MM.1S (cell line): Measurements from ENCODE around the gene RHOT2.

Experiments used
- DNase-seq: peaks from one replicate; pipeline ENCODE4 v3.0.0-alpha.2; 2015
- H2AFZ ChIP-seq: fragments of 300-600 bp; sonication (generic); 2 replicates; pipeline ENCODE4 v1.6.0; 2016; ENCODE audit warnings: antibody characterized with exemption, low read length
- H3F3A ChIP-seq: fragments of 300-600 bp; sonication (generic); 2 replicates; pipeline ENCODE4 v1.6.1; 2016; ENCODE audit warnings: mild to moderate bottlenecking, antibody characterized with exemption, low read length, moderate library complexity, mixed read lengths; ENCODE audit not compliant: insufficient read depth
- H3K27ac ChIP-seq: fragments of 300-600 bp; sonication (generic); 2 replicates; pipeline ENCODE4 v1.5.1; 2016; ENCODE audit warnings: mild to moderate bottlenecking, low read length
- H3K27me3 ChIP-seq: fragments of 300-600 bp; sonication (generic); replicated peaks from 2 replicates; pipeline ENCODE4 v1.6.0; 2016; ENCODE audit warnings: low read length; ENCODE audit not compliant: insufficient read depth
- H3K36me3 ChIP-seq: fragments of 300-600 bp; sonication (generic); replicated peaks from 2 replicates; pipeline ENCODE4 v1.6.1; 2016; ENCODE audit warnings: mild to moderate bottlenecking, low read length, mixed read lengths; ENCODE audit not compliant: insufficient read depth
- H3K4me1 ChIP-seq: fragments of 300-600 bp; sonication (generic); 2 replicates; pipeline ENCODE4 v1.6.1; 2016; ENCODE audit warnings: low read length, mixed read lengths
- H3K4me2 ChIP-seq: fragments of 300-600 bp; sonication (generic); 2 replicates; pipeline ENCODE4 v1.6.0; 2016; ENCODE audit warnings: low read depth, low read length
- H3K4me3 ChIP-seq: fragments of 300-600 bp; sonication (generic); 2 replicates; pipeline ENCODE4 v1.5.1; 2016; ENCODE audit warnings: low read length, mixed read lengths
- H3K79me2 ChIP-seq: fragments of 300-600 bp; sonication (generic); 2 replicates; pipeline ENCODE4 v1.6.1; 2016; ENCODE audit warnings: mixed run types, low read length, mixed read lengths
- H3K9ac ChIP-seq: fragments of 300-600 bp; sonication (generic); 2 replicates; pipeline ENCODE4 v1.6.1; 2016; ENCODE audit warnings: low read length, mixed read lengths
- H3K9me2 ChIP-seq: fragments of 300-600 bp; sonication (generic); replicated peaks from 2 replicates; pipeline ENCODE4 v1.6.1; 2016; ENCODE audit warnings: mild to moderate bottlenecking, low read length, mixed read lengths; ENCODE audit not compliant: insufficient read depth
- H3K9me3 ChIP-seq: fragments of 300-600 bp; sonication (generic); replicated peaks from 2 replicates; pipeline ENCODE4 v1.6.1; 2016; ENCODE audit warnings: mild to moderate bottlenecking, low read length, mixed read lengths; ENCODE audit not compliant: insufficient read depth
- H4K20me1 ChIP-seq: fragments of 300-600 bp; sonication (generic); 2 replicates; pipeline ENCODE4 v1.6.1; 2016; ENCODE audit warnings: mild to moderate bottlenecking, low read length, moderate library complexity, mixed read lengths; ENCODE audit not compliant: insufficient read depth
- CTCF ChIP-seq: fragments of 300-600 bp; sonication (generic); IDR thresholded peaks from 2 replicates; pipeline ENCODE4 v1.5.1; 2016; ENCODE audit warnings: antibody characterized with exemption, low read length, mixed read lengths
- EZH2 ChIP-seq: fragments of 300-600 bp; sonication (generic); optimal IDR thresholded peaks from 2 replicates; pipeline ENCODE3; 2017; ENCODE audit warnings: low read depth, mild to moderate bottlenecking, antibody characterized with exemption, low read length, mixed read lengths
- EZH2phosphoT487 ChIP-seq: fragments of 300-600 bp; sonication (generic); IDR thresholded peaks from 2 replicates; pipeline ENCODE4 v1.6.1; 2018; ENCODE audit warnings: antibody characterized with exemption, low read length

RHOT2 gene

GRCh38 chr16:715477-716199, 47.7 kb downstream of the RHOT2 start:
- H3F3A ChIP-seq = peaks cover 8% of the 10 kb centered on the region; the same call in 1 of the 2 replicates
- no peaks in the 10 kb centered on the region for H3K9me2 ChIP-seq
- H3K27ac ChIP-seq = no peak overlapping the region
- no peak overlapping the region for H3K4me3 ChIP-seq
- DNase-seq = no peak
- H3K9ac ChIP-seq = no peak overlapping the region
- no peak for TF ChIP-seq EZH2
- TF ChIP-seq CTCF = no peak
- H4K20me1 ChIP-seq = no peaks in the 10 kb centered on the region
- peak overlapping the region; percentile 39; the same call in 1 of the 2 replicates for H3K4me2 ChIP-seq
- no peaks in the 10 kb centered on the region for H3K36me3 ChIP-seq
- no peaks in the 10 kb centered on the region; the same call in 1 of the 2 replicates for H3K79me2 ChIP-seq
- no peaks in the 10 kb centered on the region for H3K9me3 ChIP-seq
- H3K4me1 ChIP-seq = peaks cover 11% of the 10 kb centered on the region; the same call in 1 of the 2 replicates
- peaks cover 34% of the 10 kb centered on the region for H3K27me3 ChIP-seq
- no peak overlapping the region for H2AFZ ChIP-seq

- H3K4me2 ChIP-seq = no peak overlapping the region
- no peak overlapping the region for H3K9ac ChIP-seq
- peaks cover 10% of the 10 kb centered on the region; the same call in 1 of the 2 replicates for H3F3A ChIP-seq
- no peak overlapping the region for H2AFZ ChIP-seq
- H3K4me3 ChIP-seq = no peak overlapping the region
- no peak for TF ChIP-seq EZH2
- no peak for TF ChIP-seq CTCF
- no peak for TF ChIP-seq EZH2phosphoT487
- no peak for DNase-seq
- H3K4me1 ChIP-seq = peaks cover 11% of the 10 kb centered on the region; the same call in 1 of the 2 replicates
- H3K36me3 ChIP-seq = no peaks in the 10 kb centered on the region
- no peaks in the 10 kb centered on the region for H3K9me2 ChIP-seq
- no peak overlapping the region for H3K27ac ChIP-seq
- peaks cover 28% of the 10 kb centered on the region for H3K27me3 ChIP-seq
- H3K79me2 ChIP-seq = no peaks in the 10 kb centered on the region; the same call in 1 of the 2 replicates
- no peaks in the 10 kb centered on the region for H4K20me1 ChIP-seq
- no peaks in the 10 kb centered on the region for H3K9me3 ChIP-seq
Observed at GRCh38 chr16:716200-716568, 48.3 kb downstream of the RHOT2 start.

- Histone ChIP-seq H3K4me3 (no peak overlapping the region), H3K27ac (no peak overlapping the region), H2AFZ (no peak overlapping the region), H3K36me3 (no peaks in the 10 kb centered on the region), H3K4me2 (no peak overlapping the region), H3K79me2 (peaks cover 5% of the 10 kb centered on the region; the same call in 1 of the 2 replicates), H3F3A (peaks cover 10% of the 10 kb centered on the region; the same call in 1 of the 2 replicates), H3K4me1 (peaks cover 15% of the 10 kb centered on the region; the same call in 1 of the 2 replicates), H3K9me2 (no peaks in the 10 kb centered on the region), H3K27me3 (peaks cover 25% of the 10 kb centered on the region), H3K9ac (no peak overlapping the region), H3K9me3 (no peaks in the 10 kb centered on the region), H4K20me1 (no peaks in the 10 kb centered on the region)
- no peak for DNase-seq
- TF ChIP-seq EZH2 (no peak), EZH2phosphoT487 (no peak), CTCF (no peak)
Observed at GRCh38 chr16:716768-717325, 48.9 kb downstream of the RHOT2 start.
